SJSA1 (cell line): ENCODE results near the gene BRPF3. TPM values are rescaled to one million over a fixed set of nuclear protein-coding genes. Genes with fewer than 3 reads are reported as not detected.

Experiments
- DNase-seq, 2 experiments: peaks; one replicate each; pipeline ENCODE4 v3.0.0-alpha.2; 2015 to 2020; ENCODE audit warnings: low spot score in 2 of 2, low read depth in 1 of 2
- H3K27ac ChIP-seq: fragments of 250-450 bp; sonication (Bioruptor Pico); 2 replicates; pipeline ENCODE4 v1.5.1; 2020; ENCODE audit warnings: mild to moderate bottlenecking, moderate library complexity
- H3K27me3 ChIP-seq: fragments of 250-450 bp; sonication (Bioruptor Pico); replicated peaks from 2 replicates; pipeline ENCODE4 v1.5.1; 2020; ENCODE audit warnings: mild to moderate bottlenecking, moderate library complexity
- H3K36me3 ChIP-seq: fragments of 250-450 bp; sonication (Bioruptor Pico); 2 replicates; pipeline ENCODE4 v1.5.1; 2020; ENCODE audit warnings: mild to moderate bottlenecking
- H3K4me1 ChIP-seq: fragments of 250-450 bp; sonication (Bioruptor Pico); replicated peaks from 2 replicates; pipeline ENCODE4 v1.6.1; 2021; ENCODE audit warnings: mild to moderate bottlenecking
- H3K4me3 ChIP-seq: fragments of 250-450 bp; sonication (Bioruptor Pico); 2 replicates; pipeline ENCODE4 v1.5.1; 2020; ENCODE audit warnings: mild to moderate bottlenecking
- H3K9me3 ChIP-seq: fragments of 250-450 bp; sonication (Bioruptor Pico); replicated peaks from 2 replicates; pipeline ENCODE4 v1.5.1; 2020; ENCODE audit warnings: mild to moderate bottlenecking
- total RNA-seq: library from RNA; depleted of rRNA; stranded (reverse); fragments of >200 nt; shearing (Covaris generic); gene quantifications from 2 replicates; pipeline ENCODE4 v1.2.3, GENCODE V29; 2014; rRNA removed

Gene BRPF3
- total RNA-seq, 1 experiment from 2014 or later: 13.0 TPM

GRCh38 chr6:36273067-36273466 lies 76.5 kb downstream of the BRPF3 start:
- no peak overlapping the region for H3K27ac ChIP-seq
- H3K9me3 ChIP-seq: no peaks in the 10 kb centered on the region
- peaks cover 8% of the 10 kb centered on the region for H3K27me3 ChIP-seq
- H3K4me1 ChIP-seq: no peaks in the 10 kb centered on the region
- no peaks in the 10 kb centered on the region for H3K36me3 ChIP-seq
- no peak overlapping the region for H3K4me3 ChIP-seq
- no peak for DNase-seq

- peaks cover 8% of the 10 kb centered on the region for H3K27me3 ChIP-seq
- no peaks in the 10 kb centered on the region for H3K9me3 ChIP-seq
- no peak overlapping the region for H3K27ac ChIP-seq
- no peaks in the 10 kb centered on the region for H3K4me1 ChIP-seq
- H3K4me3 ChIP-seq: no peak overlapping the region
- DNase-seq: no peak
- H3K36me3 ChIP-seq: no peaks in the 10 kb centered on the region
These were observed 77.4 kb downstream of the BRPF3 start for GRCh38 chr6:36273802-36274514.

- no peak for DNase-seq
- Histone ChIP-seq H3K4me1 (no peaks in the 10 kb centered on the region), H3K4me3 (no peak overlapping the region), H3K27me3 (peaks cover 8% of the 10 kb centered on the region), H3K27ac (no peak overlapping the region), H3K9me3 (no peaks in the 10 kb centered on the region), H3K36me3 (no peaks in the 10 kb centered on the region)
These were observed 80.3 kb downstream of the BRPF3 start for GRCh38 chr6:36276581-36277536.

GRCh38 chr6:36277946-36278470 lies 81.5 kb downstream of the BRPF3 start:
- DNase-seq: no peak
- no peaks in the 10 kb centered on the region for H3K4me1 ChIP-seq
- peaks cover 8% of the 10 kb centered on the region for H3K27me3 ChIP-seq
- H3K27ac ChIP-seq: no peak overlapping the region
- H3K4me3 ChIP-seq: no peak overlapping the region
- H3K36me3 ChIP-seq: no peaks in the 10 kb centered on the region
- H3K9me3 ChIP-seq: no peaks in the 10 kb centered on the region

- no peaks in the 10 kb centered on the region for H3K9me3 ChIP-seq
- H3K36me3 ChIP-seq: no peaks in the 10 kb centered on the region
- no peaks in the 10 kb centered on the region for H3K4me1 ChIP-seq
- H3K27me3 ChIP-seq: peaks cover 17% of the 10 kb centered on the region
- H3K4me3 ChIP-seq: no peak overlapping the region
- DNase-seq: no peak
- no peak overlapping the region for H3K27ac ChIP-seq
These were observed 83.9 kb downstream of the BRPF3 start for GRCh38 chr6:36280467-36280866.

- Histone ChIP-seq H3K27me3 (peaks cover 22% of the 10 kb centered on the region), H3K27ac (no peak overlapping the region), H3K4me1 (no peaks in the 10 kb centered on the region), H3K4me3 (no peak overlapping the region), H3K9me3 (no peaks in the 10 kb centered on the region), H3K36me3 (no peaks in the 10 kb centered on the region)
- no peak for DNase-seq
These were observed 84.4 kb downstream of the BRPF3 start for GRCh38 chr6:36280983-36281382.

Other genes with a start within 250 kb of the BRPF3 start
- not detected in 2 replicates for gene SLC26A8, start 172.1 kb upstream of the BRPF3 start, total RNA-seq
- gene MAPK14, start 168.9 kb upstream of the BRPF3 start, total RNA-seq: 54.6 and 60.9 TPM in 2 replicates
- gene MAPK13, start 66.2 kb upstream of the BRPF3 start, total RNA-seq: not detected in 2 replicates
- gene PNPLA1, start 73.3 kb downstream of the BRPF3 start, total RNA-seq: not detected in 2 replicates
- gene BNIP5, start 140.1 kb downstream of the BRPF3 start, total RNA-seq: not detected in 2 replicates
- 2.0 TPM in 1 of 2 replicates, not detected in the other for gene ETV7, start 190.9 kb downstream of the BRPF3 start, total RNA-seq
- gene PXT1, start 246.1 kb downstream of the BRPF3 start, total RNA-seq: not detected in 2 replicates
- 78.8 and 117 TPM in 2 replicates for gene KCTD20, start 246.3 kb downstream of the BRPF3 start, total RNA-seq